Peyer's patch (tissue), 4 donors: ENCODE results near the gene DISC1. TPM values are rescaled to one million over a fixed set of nuclear protein-coding genes. Genes with fewer than 3 reads are reported as not detected.

ENCODE experiments used
- DNase-seq, 3 donors: peaks; one replicate each; pipeline ENCODE4 v3.0.0-alpha.2; 2017 to 2019
- H3K27ac ChIP-seq, 4 donors: fragments of 200-600 bp; sonication (generic); one replicate each; pipeline ENCODE4 v1.5.1; 2016 to 2019
- H3K27me3 ChIP-seq, 2 donors: fragments of 200-600 bp; sonication (generic); one replicate each; pipeline ENCODE4 v1.5.1; 2019
- H3K36me3 ChIP-seq, 3 donors: fragments of 200-600 bp; sonication (generic); one replicate each; pipeline ENCODE4 v1.5.1; 2016 to 2019
- H3K4me1 ChIP-seq, 4 donors: fragments of 200-600 bp; sonication (generic); one replicate each; pipeline ENCODE4 v1.5.1; 2016 to 2019
- H3K4me3 ChIP-seq, 4 donors: fragments of 200-600 bp; sonication (generic); 1 replicate in 3 of 4; 2 replicates in 1 of 4; pipeline ENCODE4 v1.5.1; 2016 to 2019; ENCODE audit warnings: mild to moderate bottlenecking in 1 of 4
- H3K9me3 ChIP-seq, 4 donors: fragments of 200-600 bp; sonication (generic); one replicate each; pipeline ENCODE4 v1.5.1; 2016 to 2019; ENCODE audit warnings: mild to moderate bottlenecking in 1 of 4
- POLR2A ChIP-seq, 2 donors: fragments of 450-650 bp; IDR thresholded peaks; one replicate each; pipeline ENCODE4 v1.5.1; 2017; ENCODE audit warnings: antibody characterized with exemption in 2 of 2, mild to moderate bottlenecking in 2 of 2, moderate library complexity in 2 of 2
- total RNA-seq, 4 donors: library from RNA; depleted of rRNA; stranded (reverse); fragments of >200 nt; gene quantifications; one replicate each; pipeline ENCODE4 v1.1.0, GENCODE V29; 2016
- TF ChIP-seq, protein P1 (sequence below), 6 experiments: fragments of 450-650 bp in 4 of 6; fragments of 200-600 bp in 2 of 6; sonication (generic) in 1 of 6; IDR thresholded peaks; one replicate each; pipeline ENCODE4 v1.5.1; 2017 to 2019; ENCODE audit warnings: antibody characterized with exemption in 6 of 6, mild to moderate bottlenecking in 3 of 6, moderate library complexity in 1 of 6

Gene DISC1
- total RNA-seq, 4 donors from 2014 or later, result 2.3 to 39.6 (median 5.6) TPM

DNA sequence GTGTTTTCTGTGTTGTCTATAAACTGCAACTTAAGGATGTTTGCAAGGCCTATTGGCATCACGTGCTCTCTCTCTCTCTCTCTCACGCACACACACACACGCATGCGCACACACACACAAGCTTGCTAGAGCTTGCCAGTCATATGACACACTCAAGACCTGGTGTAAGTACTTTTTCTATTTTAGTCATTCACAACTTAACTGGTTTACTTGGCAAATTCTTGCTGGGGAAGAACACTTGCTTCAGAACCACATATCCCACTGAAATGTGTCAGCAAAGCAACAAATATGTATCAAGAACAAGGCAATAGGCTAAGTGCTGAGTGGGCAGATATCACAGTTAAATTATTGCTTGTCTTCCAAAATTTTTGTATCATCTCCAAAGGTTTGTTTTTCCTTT, 107.8 kb downstream of the DISC1 start:
- no peak for DNase-seq
- no peaks in the 10 kb centered on the region for H3K4me1 ChIP-seq
- no peaks in the 10 kb centered on the region for H3K27me3 ChIP-seq
- no peak overlapping the region for H3K4me3 ChIP-seq
- TF ChIP-seq POLR2A (IDR thresholded peaks at IDR 0.05), result no peak
- TF ChIP-seq, protein P1, sequence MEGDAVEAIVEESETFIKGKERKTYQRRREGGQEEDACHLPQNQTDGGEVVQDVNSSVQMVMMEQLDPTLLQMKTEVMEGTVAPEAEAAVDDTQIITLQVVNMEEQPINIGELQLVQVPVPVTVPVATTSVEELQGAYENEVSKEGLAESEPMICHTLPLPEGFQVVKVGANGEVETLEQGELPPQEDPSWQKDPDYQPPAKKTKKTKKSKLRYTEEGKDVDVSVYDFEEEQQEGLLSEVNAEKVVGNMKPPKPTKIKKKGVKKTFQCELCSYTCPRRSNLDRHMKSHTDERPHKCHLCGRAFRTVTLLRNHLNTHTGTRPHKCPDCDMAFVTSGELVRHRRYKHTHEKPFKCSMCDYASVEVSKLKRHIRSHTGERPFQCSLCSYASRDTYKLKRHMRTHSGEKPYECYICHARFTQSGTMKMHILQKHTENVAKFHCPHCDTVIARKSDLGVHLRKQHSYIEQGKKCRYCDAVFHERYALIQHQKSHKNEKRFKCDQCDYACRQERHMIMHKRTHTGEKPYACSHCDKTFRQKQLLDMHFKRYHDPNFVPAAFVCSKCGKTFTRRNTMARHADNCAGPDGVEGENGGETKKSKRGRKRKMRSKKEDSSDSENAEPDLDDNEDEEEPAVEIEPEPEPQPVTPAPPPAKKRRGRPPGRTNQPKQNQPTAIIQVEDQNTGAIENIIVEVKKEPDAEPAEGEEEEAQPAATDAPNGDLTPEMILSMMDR (IDR thresholded peaks at IDR 0.05), result no peak
- no peak overlapping the region for H3K27ac ChIP-seq
- no peaks in the 10 kb centered on the region for H3K9me3 ChIP-seq
- no peaks in the 10 kb centered on the region for H3K36me3 ChIP-seq

DNA sequence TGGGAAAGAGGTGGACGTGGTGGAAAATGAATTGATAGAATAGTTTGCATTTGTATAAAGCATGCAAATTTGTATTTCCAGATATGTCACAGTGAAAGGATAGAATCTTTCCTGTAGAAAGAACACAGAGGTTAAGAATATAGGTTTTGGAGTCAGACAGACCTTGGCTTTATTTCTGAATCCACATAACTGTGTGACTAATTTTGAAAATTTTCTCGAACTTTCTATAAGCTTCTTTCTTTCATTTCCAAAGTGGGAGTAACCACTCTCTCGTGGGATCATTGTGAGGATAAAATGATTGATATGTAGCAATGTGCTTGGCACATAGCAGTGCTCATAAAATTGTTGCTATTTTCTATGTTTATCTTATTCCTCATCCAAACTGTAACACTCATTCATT, 108.8 kb downstream of the DISC1 start:
- H3K9me3 ChIP-seq, result no peaks in the 10 kb centered on the region
- TF ChIP-seq, protein P1 (IDR thresholded peaks at IDR 0.05), result no peak
- no peak for TF ChIP-seq POLR2A (IDR thresholded peaks at IDR 0.05)
- no peak overlapping the region for H3K4me3 ChIP-seq
- no peaks in the 10 kb centered on the region for H3K4me1 ChIP-seq
- no peaks in the 10 kb centered on the region for H3K36me3 ChIP-seq
- no peaks in the 10 kb centered on the region for H3K27me3 ChIP-seq
- H3K27ac ChIP-seq, result no peak overlapping the region
- DNase-seq, result no peak

DNA sequence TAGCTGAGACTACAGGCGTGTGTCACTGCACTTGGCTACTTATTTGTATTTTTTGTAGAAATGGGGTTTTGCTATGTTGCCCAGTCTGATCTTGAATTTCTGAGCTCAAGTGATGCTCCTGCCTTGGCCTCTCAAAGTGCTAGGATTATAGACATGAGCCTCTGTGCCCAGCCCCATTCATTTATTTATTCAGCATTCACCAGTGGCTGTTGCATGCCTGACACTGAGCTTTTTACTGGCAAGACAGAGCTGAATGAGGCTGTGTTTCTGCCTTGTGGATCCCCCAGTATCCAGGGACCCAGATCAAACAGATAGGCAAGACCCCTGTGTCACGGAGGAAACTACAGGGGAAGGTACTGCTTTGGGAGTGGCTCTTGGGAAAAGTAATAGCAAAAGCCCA, 109.4 kb downstream of the DISC1 start:
- Histone ChIP-seq H3K27me3 (no peaks in the 10 kb centered on the region), H3K4me3 (no peak overlapping the region), H3K4me1 (no peaks in the 10 kb centered on the region), H3K36me3 (no peaks in the 10 kb centered on the region), H3K27ac (no peak overlapping the region), H3K9me3 (no peaks in the 10 kb centered on the region)
- no peak for DNase-seq
- TF ChIP-seq, protein P1 (IDR thresholded peaks at IDR 0.05), result no peak
- no peak for TF ChIP-seq POLR2A (IDR thresholded peaks at IDR 0.05)

DNA sequence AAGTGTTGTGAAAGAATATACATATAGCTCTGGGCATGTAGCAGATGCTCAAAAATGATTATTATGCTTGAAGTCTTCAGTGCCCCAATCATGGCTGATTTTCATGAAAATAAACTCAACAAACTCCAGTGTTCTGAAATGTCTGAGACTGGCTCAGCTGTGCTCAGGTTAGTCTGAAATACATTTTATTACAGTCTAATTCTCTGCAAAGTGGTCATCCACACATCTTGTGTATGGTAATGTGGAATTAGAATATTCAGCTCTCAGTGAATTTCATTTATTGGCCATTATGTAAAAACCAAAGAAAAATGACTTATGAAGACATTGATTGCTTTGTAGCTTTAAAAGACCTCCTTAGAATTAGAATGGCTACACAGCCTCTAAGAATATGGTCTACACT, 109.9 kb downstream of the DISC1 start:
- Histone ChIP-seq H3K4me1 (no peaks in the 10 kb centered on the region), H3K9me3 (no peaks in the 10 kb centered on the region), H3K4me3 (no peak overlapping the region), H3K27me3 (no peaks in the 10 kb centered on the region), H3K36me3 (no peaks in the 10 kb centered on the region), H3K27ac (no peak overlapping the region)
- TF ChIP-seq, protein P1 (IDR thresholded peaks at IDR 0.05), result no peak
- no peak for TF ChIP-seq POLR2A (IDR thresholded peaks at IDR 0.05)
- DNase-seq, result no peak

DNA sequence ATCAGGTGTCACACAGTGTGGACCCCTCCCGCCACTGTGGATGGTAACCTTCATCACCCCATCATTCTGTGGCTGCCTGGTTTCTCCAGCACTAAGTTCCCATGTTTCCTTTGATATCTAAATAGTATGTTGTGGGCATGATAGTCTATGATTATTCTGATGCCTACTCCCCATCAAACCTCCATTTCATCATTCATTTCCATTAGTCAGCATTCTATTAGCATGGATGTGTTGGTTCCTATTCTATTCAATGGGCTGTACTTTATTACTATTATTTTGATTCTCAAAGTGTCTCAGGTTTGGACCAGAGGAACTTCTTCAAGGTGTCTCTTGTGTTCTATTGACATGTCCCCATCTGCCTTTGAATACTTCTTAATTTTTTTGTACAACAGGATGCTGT, 112.0 kb downstream of the DISC1 start:
- no peak overlapping the region for H3K27ac ChIP-seq
- no peaks in the 10 kb centered on the region for H3K4me1 ChIP-seq
- no peaks in the 10 kb centered on the region for H3K27me3 ChIP-seq
- H3K4me3 ChIP-seq, result no peak overlapping the region
- no peak for DNase-seq
- TF ChIP-seq, protein P1 (IDR thresholded peaks at IDR 0.05), result no peak
- no peak for TF ChIP-seq POLR2A (IDR thresholded peaks at IDR 0.05)
- H3K36me3 ChIP-seq, result no peaks in the 10 kb centered on the region
- H3K9me3 ChIP-seq, result no peaks in the 10 kb centered on the region

DNA sequence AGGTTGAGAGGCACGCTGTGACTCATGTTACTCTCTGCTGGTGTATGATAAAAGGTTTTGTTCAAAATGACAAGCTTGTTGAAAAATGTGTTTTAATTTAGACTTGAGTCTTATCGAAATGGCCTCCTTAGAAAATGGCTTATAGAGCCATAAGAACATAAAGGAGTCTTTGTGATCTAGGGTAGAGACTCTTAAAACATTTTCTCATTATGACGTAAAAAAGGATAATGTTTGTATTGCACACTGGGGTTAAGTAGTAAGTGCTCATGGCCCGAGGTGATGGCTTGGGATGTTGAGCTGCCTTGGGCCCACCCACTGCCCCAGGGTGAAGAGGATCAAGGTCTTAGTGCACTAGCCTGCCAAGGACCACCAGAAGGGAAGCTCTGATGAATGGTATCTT, 117.4 kb downstream of the DISC1 start:
- Histone ChIP-seq H3K27ac (no peak overlapping the region), H3K4me3 (no peak overlapping the region), H3K27me3 (no peaks in the 10 kb centered on the region), H3K36me3 (no peaks in the 10 kb centered on the region), H3K4me1 (no peaks in the 10 kb centered on the region), H3K9me3 (no peaks in the 10 kb centered on the region)
- no peak for DNase-seq
- no peak for TF ChIP-seq POLR2A (IDR thresholded peaks at IDR 0.05)
- TF ChIP-seq, protein P1 (IDR thresholded peaks at IDR 0.05), result no peak
